ENCODE measurements around the gene LENG8.

DNA sequence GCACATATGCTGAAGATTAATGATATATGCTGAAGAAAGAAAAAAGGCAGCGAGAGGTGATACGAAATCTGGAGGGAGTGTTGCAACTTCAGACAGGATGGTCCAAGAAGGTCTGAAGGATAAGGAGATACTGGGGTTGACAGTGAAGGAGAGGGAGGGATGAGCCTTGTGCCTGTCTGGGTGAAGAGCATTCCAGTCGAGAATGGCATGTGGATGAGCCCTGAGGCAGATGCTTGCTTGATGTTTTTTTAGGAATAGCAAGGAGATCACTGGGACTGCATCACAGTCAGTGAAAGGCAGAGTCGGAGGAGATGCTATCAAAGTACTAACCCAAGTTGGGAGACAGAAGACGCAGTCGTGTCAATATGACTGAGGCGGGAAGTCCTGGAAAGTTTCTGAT, 40.3 kb downstream of the LENG8 start:
- TF ChIP-seq BHLHE40 (IDR thresholded peaks at IDR 0.05; ENCODE audit: low read depth, low read length) (no peak), SMC3 (IDR thresholded peaks at IDR 0.05; ENCODE audit: low read depth, low read length) (no peak), MAZ (IDR thresholded peaks at IDR 0.05; ENCODE audit: borderline replicate concordance, low read depth, low read length) (no peak), POLR2A (IDR thresholded peaks at IDR 0.05; ENCODE audit: low read depth, low read length) (no peak), USF2 (IDR thresholded peaks at IDR 0.05; ENCODE audit: low read depth, low read length) (no peak), RAD21 (IDR thresholded peaks at IDR 0.05; ENCODE audit: low read length) (no peak), CHD1 (IDR thresholded peaks at IDR 0.05; ENCODE audit: low read depth, low read length) (no peak), CEBPB (IDR thresholded peaks at IDR 0.05; ENCODE audit: low read depth, low read length) (no peak), MAFK (IDR thresholded peaks at IDR 0.05; ENCODE audit: low read depth, low read length) (no peak), FOS (IDR thresholded peaks at IDR 0.05; ENCODE audit: low read depth, low read length) (no peak)
- TF ChIP-seq, protein P1, sequence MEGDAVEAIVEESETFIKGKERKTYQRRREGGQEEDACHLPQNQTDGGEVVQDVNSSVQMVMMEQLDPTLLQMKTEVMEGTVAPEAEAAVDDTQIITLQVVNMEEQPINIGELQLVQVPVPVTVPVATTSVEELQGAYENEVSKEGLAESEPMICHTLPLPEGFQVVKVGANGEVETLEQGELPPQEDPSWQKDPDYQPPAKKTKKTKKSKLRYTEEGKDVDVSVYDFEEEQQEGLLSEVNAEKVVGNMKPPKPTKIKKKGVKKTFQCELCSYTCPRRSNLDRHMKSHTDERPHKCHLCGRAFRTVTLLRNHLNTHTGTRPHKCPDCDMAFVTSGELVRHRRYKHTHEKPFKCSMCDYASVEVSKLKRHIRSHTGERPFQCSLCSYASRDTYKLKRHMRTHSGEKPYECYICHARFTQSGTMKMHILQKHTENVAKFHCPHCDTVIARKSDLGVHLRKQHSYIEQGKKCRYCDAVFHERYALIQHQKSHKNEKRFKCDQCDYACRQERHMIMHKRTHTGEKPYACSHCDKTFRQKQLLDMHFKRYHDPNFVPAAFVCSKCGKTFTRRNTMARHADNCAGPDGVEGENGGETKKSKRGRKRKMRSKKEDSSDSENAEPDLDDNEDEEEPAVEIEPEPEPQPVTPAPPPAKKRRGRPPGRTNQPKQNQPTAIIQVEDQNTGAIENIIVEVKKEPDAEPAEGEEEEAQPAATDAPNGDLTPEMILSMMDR (conservative IDR thresholded peaks at IDR 0.05; ENCODE audit: low read depth, low read length), result no peak

Data from IMR-90 (cell line).